Tibial nerve (tissue), 4 donors: ENCODE results near the gene NDUFA9.

ENCODE experiments used
- EP300 ChIP-seq, 2 donors: sonication (generic); formaldehyde crosslinking; IDR thresholded peaks; one replicate each; pipeline ENCODE4 v1.6.1; 2017; ENCODE audit warnings: antibody characterized with exemption in 2 of 2, mild to moderate bottlenecking in 1 of 2
- POLR2A ChIP-seq, 2 donors: fragments of 450-650 bp; IDR thresholded peaks; one replicate each; pipeline ENCODE4 v1.6.1; 2017; ENCODE audit warnings: antibody characterized with exemption in 2 of 2, mild to moderate bottlenecking in 2 of 2, moderate library complexity in 2 of 2
- TF ChIP-seq, protein P1 (sequence below), 5 experiments: fragments of 200-600 bp in 3 of 5; fragments of 450-650 bp in 2 of 5; sonication (generic) in 3 of 5; IDR thresholded peaks; one replicate each; pipeline ENCODE4 v1.5.1; 2016 to 2019; ENCODE audit warnings: antibody characterized with exemption in 5 of 5, mild to moderate bottlenecking in 3 of 5, moderate library complexity in 2 of 5

DNA sequence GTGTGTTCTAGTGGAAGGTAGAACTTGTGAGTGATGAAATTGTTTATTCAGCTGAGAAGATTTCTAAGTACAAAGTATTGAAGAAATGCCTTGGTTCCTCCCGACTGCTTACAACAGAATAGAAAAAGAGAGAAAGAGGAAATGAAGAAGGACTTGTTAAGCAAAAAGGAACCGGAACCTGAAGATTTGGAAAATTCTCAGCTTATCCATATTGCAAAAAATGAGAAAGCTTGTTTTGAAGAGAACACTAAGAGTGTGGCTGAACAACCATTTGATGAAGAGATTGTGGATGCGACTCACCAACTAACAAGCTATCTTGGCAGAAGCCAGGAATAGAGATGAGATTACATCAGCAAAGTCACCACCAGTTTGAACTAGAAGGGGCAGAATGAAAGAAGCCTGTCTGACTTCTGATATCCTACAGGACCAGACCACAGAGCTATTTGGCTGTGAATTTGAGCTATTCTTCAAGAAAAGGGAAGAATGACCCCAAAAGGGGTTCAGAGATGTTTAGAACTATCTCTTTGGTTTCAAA, 15.1 kb downstream of the NDUFA9 start:
- TF ChIP-seq, protein P1, sequence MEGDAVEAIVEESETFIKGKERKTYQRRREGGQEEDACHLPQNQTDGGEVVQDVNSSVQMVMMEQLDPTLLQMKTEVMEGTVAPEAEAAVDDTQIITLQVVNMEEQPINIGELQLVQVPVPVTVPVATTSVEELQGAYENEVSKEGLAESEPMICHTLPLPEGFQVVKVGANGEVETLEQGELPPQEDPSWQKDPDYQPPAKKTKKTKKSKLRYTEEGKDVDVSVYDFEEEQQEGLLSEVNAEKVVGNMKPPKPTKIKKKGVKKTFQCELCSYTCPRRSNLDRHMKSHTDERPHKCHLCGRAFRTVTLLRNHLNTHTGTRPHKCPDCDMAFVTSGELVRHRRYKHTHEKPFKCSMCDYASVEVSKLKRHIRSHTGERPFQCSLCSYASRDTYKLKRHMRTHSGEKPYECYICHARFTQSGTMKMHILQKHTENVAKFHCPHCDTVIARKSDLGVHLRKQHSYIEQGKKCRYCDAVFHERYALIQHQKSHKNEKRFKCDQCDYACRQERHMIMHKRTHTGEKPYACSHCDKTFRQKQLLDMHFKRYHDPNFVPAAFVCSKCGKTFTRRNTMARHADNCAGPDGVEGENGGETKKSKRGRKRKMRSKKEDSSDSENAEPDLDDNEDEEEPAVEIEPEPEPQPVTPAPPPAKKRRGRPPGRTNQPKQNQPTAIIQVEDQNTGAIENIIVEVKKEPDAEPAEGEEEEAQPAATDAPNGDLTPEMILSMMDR (IDR thresholded peaks at IDR 0.05), result no peak
- no peak for TF ChIP-seq POLR2A (IDR thresholded peaks at IDR 0.05)
- TF ChIP-seq EP300 (IDR thresholded peaks at IDR 0.05), result no peak
